Erythroblast (primary cell): ENCODE data around the gene PIGR.

Experiments used
- GATA1 ChIP-seq: IDR thresholded peaks from 2 replicates; pipeline ENCODE4 v1.6.1; 2011; ENCODE audit warnings: low read depth, mild to moderate bottlenecking, control low read depth, low read length, moderate library complexity
- POLR2A ChIP-seq: IDR thresholded peaks from 2 replicates; pipeline ENCODE4 v1.6.1; 2011; ENCODE audit warnings: mild to moderate bottlenecking, low read length

- TF ChIP-seq POLR2A, result no peak
- no peak for TF ChIP-seq GATA1
These were observed 47.3 kb downstream of the PIGR start for GRCh38 chr1:206898915-206899431.
